Peyer's patch (tissue), 4 donors: ENCODE measurements around the gene SLU7.

ENCODE experiments used
- CTCF ChIP-seq, 6 experiments: fragments of 450-650 bp in 4 of 6; fragments of 200-600 bp in 2 of 6; sonication (generic) in 1 of 6; IDR thresholded peaks; one replicate each; pipeline ENCODE4 v1.5.1; 2017 to 2019; ENCODE audit warnings: antibody characterized with exemption in 6 of 6, mild to moderate bottlenecking in 3 of 6, moderate library complexity in 1 of 6
- POLR2A ChIP-seq, 2 donors: fragments of 450-650 bp; IDR thresholded peaks; one replicate each; pipeline ENCODE4 v1.5.1; 2017; ENCODE audit warnings: antibody characterized with exemption in 2 of 2, mild to moderate bottlenecking in 2 of 2, moderate library complexity in 2 of 2

GRCh38 chr5:160359242-160359641 is 59.6 kb downstream of the SLU7 start:
- TF ChIP-seq POLR2A (IDR thresholded peaks at IDR 0.05): no peak
- TF ChIP-seq CTCF (IDR thresholded peaks at IDR 0.05): no peak
